GM23338 (cell line): ENCODE measurements around the gene CEP43. TPM values are rescaled to one million over a fixed set of nuclear protein-coding genes. Genes with fewer than 3 reads are reported as not detected.

ENCODE experiments used
- ATAC-seq: fragments of 200-7000 bp; cut with Tn5 transposase; 3 replicates; pipeline ENCODE4 v1.9.1; 2020
- DNase-seq: peaks from one replicate; pipeline ENCODE4 v3.0.0-alpha.2; 2015; ENCODE audit warnings: low spot score
- H2AFZ ChIP-seq: fragments of 200-600 bp; sonication (generic); 2 replicates; pipeline ENCODE4 v1.8.0; 2016; ENCODE audit warnings: antibody characterized with exemption, mild to moderate bottlenecking, moderate library complexity
- H3F3A ChIP-seq: fragments of 200-600 bp; sonication (generic); replicated peaks from 2 replicates; pipeline ENCODE4 v1.8.0; 2017; ENCODE audit warnings: antibody characterized with exemption, mixed run types, low read depth
- H3K27ac ChIP-seq: fragments of 200-600 bp; sonication (generic); 2 replicates; pipeline ENCODE4 v1.6.1; 2016; ENCODE audit warnings: low read depth
- H3K27me3 ChIP-seq: fragments of 200-600 bp; sonication (generic); 2 replicates; pipeline ENCODE4 v1.8.0; 2016; ENCODE audit warnings: mild to moderate bottlenecking, mixed run types, moderate library complexity; ENCODE audit not compliant: insufficient read depth
- H3K36me3 ChIP-seq: fragments of 200-600 bp; sonication (generic); 2 replicates; pipeline ENCODE4 v1.8.0; 2016; ENCODE audit warnings: mild to moderate bottlenecking; ENCODE audit not compliant: insufficient read depth
- H3K4me1 ChIP-seq: fragments of 200-600 bp; sonication (generic); 2 replicates; pipeline ENCODE4 v1.8.0; 2016; ENCODE audit warnings: mild to moderate bottlenecking, moderate library complexity; ENCODE audit not compliant: insufficient read depth
- H3K4me2 ChIP-seq: fragments of 200-600 bp; sonication (generic); 2 replicates; pipeline ENCODE4 v1.7.1; 2017; ENCODE audit warnings: mixed run types
- H3K4me3 ChIP-seq: fragments of 200-600 bp; sonication (generic); 2 replicates; pipeline ENCODE4 v1.6.1; 2016; ENCODE audit warnings: mixed run types
- H3K79me2 ChIP-seq: fragments of 200-600 bp; sonication (generic); replicated peaks from 2 replicates; pipeline ENCODE4 v1.8.0; 2017; ENCODE audit warnings: mild to moderate bottlenecking; ENCODE audit not compliant: insufficient read depth
- H3K9me2 ChIP-seq: fragments of 200-600 bp; sonication (generic); 2 replicates; pipeline ENCODE4 v1.8.0; 2017; ENCODE audit not compliant: insufficient read depth
- H4K20me1 ChIP-seq: fragments of 200-600 bp; sonication (generic); replicated peaks from 2 replicates; pipeline ENCODE4 v1.8.0; 2017; ENCODE audit warnings: mild to moderate bottlenecking; ENCODE audit not compliant: insufficient read depth
- H3K27ac Mint-ChIP-seq: 2 replicates; pipeline ENCODE4 v1.8.0; 2020; ENCODE audit warnings: inconsistent platforms, mild to moderate bottlenecking, moderate library complexity, mixed read lengths
- H3K27me3 Mint-ChIP-seq: 3 replicates; pipeline ENCODE4 v1.8.0; 2022; ENCODE audit warnings: low read depth, mild to moderate bottlenecking, moderate library complexity, mixed read lengths, inconsistent platforms; ENCODE audit not compliant: insufficient read depth, poor library complexity
- H3K36me3 Mint-ChIP-seq: 3 replicates; pipeline ENCODE4 v1.8.0; 2021; ENCODE audit warnings: low read depth, mild to moderate bottlenecking, inconsistent platforms, moderate library complexity, mixed read lengths
- H3K4me1 Mint-ChIP-seq: 3 replicates; pipeline ENCODE4 v1.8.0; 2020; ENCODE audit warnings: mild to moderate bottlenecking, inconsistent platforms, mixed read lengths
- H3K4me3 Mint-ChIP-seq: 3 replicates; pipeline ENCODE4 v1.8.0; 2021; ENCODE audit warnings: moderate library complexity, mild to moderate bottlenecking, inconsistent platforms, mixed read lengths
- H3K9me3 Mint-ChIP-seq: 3 replicates; pipeline ENCODE4 v1.8.0; 2020; ENCODE audit warnings: moderate library complexity, mild to moderate bottlenecking, inconsistent platforms, mixed read lengths
- CREB1 ChIP-seq: fragments of 250-450 bp; sonication (Bioruptor Pico); IDR thresholded peaks from 2 replicates; pipeline ENCODE4 v1.5.0; 2020; ENCODE audit warnings: low read depth, mild to moderate bottlenecking, moderate library complexity
- EZH2 ChIP-seq: fragments of 200-600 bp; sonication (generic); IDR thresholded peaks from one replicate; pipeline ENCODE4 v1.8.0; 2017; ENCODE audit warnings: antibody characterized with exemption, mild to moderate bottlenecking, low read depth; ENCODE audit not compliant: unreplicated experiment
- EZH2phosphoT487 ChIP-seq: fragments of 200-600 bp; sonication (generic); IDR thresholded peaks from one replicate; pipeline ENCODE4 v1.8.1; 2018; ENCODE audit warnings: antibody characterized with exemption; ENCODE audit not compliant: unreplicated experiment
- JUNB ChIP-seq: IDR thresholded peaks from one replicate; pipeline ENCODE4 v1.6.1; 2016; ENCODE audit warnings: antibody characterized with exemption; ENCODE audit not compliant: unreplicated experiment
- NANOG ChIP-seq: IDR thresholded peaks from 2 replicates; pipeline ENCODE4 v1.6.1; 2016; ENCODE audit warnings: antibody characterized with exemption, borderline replicate concordance
- POLR2AphosphoS5 ChIP-seq: IDR thresholded peaks from 2 replicates; pipeline ENCODE4 v1.6.1; 2016; ENCODE audit warnings: antibody characterized with exemption, low read depth
- REST ChIP-seq: IDR thresholded peaks from one replicate; pipeline ENCODE4 v1.6.1; 2018; ENCODE audit warnings: antibody characterized with exemption; ENCODE audit not compliant: unreplicated experiment
- STAT1 ChIP-seq: IDR thresholded peaks from one replicate; pipeline ENCODE4 v1.6.1; 2016; ENCODE audit warnings: antibody characterized with exemption; ENCODE audit not compliant: unreplicated experiment
- ZNF114 ChIP-seq: fragments of 250-450 bp; sonication (Bioruptor Pico); IDR thresholded peaks from 2 replicates; pipeline ENCODE4 v1.5.0; 2020; ENCODE audit warnings: mild to moderate bottlenecking, moderate library complexity
- ZNF331 ChIP-seq: fragments of 250-450 bp; sonication (Bioruptor Pico); IDR thresholded peaks from 2 replicates; pipeline ENCODE4 v1.5.0; 2020; ENCODE audit warnings: low read depth, mild to moderate bottlenecking, moderate library complexity
- ZNF462 ChIP-seq: fragments of 250-450 bp; sonication (Bioruptor Pico); IDR thresholded peaks from 2 replicates; pipeline ENCODE4 v1.5.0; 2020; ENCODE audit warnings: mild to moderate bottlenecking, moderate library complexity
- polyA plus RNA-seq: library from polyadenylated mRNA; unstranded; fragments of >200 nt; fragmentation: Nextera tagmentation; extraction: Ambion mirVana; gene quantifications from 2 replicates; pipeline ENCODE4 v1.2.1, GENCODE V29; 2016
- total RNA-seq: library from RNA; depleted of rRNA; stranded (reverse); fragments of >200 nt; shearing (Covaris generic); gene quantifications from 2 replicates; pipeline ENCODE4 v1.2.3, GENCODE V29; 2014
- TF ChIP-seq, protein P1 (sequence below), 2 experiments: fragments of 200-600 bp in 1 of 2; sonication (generic) in 1 of 2; conservative IDR thresholded peaks; 2 replicates each; pipeline versions ENCODE4 v1.5.1 to v1.6.1; 2016 to 2017; ENCODE audit warnings: antibody characterized with exemption in 2 of 2, low read depth in 2 of 2, mild to moderate bottlenecking in 2 of 2, moderate library complexity in 1 of 2
- TF ChIP-seq, protein P2 (sequence below): IDR thresholded peaks from 2 replicates; pipeline ENCODE4 v1.6.1; 2016; ENCODE audit warnings: antibody characterized with exemption

The CEP43 gene
- total and polyA plus RNA-seq, 2 experiments from 2014 or later = 39.9 to 44.3 TPM

- Mint-ChIP-seq H3K4me3 (no peak overlapping the region), H3K27me3 (peaks cover 9% of the 10 kb centered on the region), H3K4me1 (peaks cover 11% of the 10 kb centered on the region), H3K27ac (no peak overlapping the region), H3K9me3 (peaks cover 43% of the 10 kb centered on the region), H3K36me3 (peaks cover 71% of the 10 kb centered on the region)
- Histone ChIP-seq H4K20me1 (no peaks in the 10 kb centered on the region), H3K79me2 (no peaks in the 10 kb centered on the region), H3F3A (no peaks in the 10 kb centered on the region), H3K4me1 (peaks cover 11% of the 10 kb centered on the region), H3K27me3 (no peaks in the 10 kb centered on the region), H3K9me2 (no peaks in the 10 kb centered on the region), H2AFZ (no peak overlapping the region), H3K27ac (no peak overlapping the region), H3K4me3 (no peak overlapping the region), H3K4me2 (no peak overlapping the region), H3K36me3 (peaks cover 3% of the 10 kb centered on the region; the same call in 1 of the 2 replicates)
- TF ChIP-seq EZH2 (no peak), ZNF331 (CRISPR knock-in tag) (no peak), REST (no peak), ZNF114 (CRISPR knock-in tag) (no peak), JUNB (no peak), CREB1 (no peak), EZH2phosphoT487 (no peak), NANOG (no peak), POLR2AphosphoS5 (no peak), STAT1 (no peak), ZNF462 (no peak)
- TF ChIP-seq, protein P1, sequence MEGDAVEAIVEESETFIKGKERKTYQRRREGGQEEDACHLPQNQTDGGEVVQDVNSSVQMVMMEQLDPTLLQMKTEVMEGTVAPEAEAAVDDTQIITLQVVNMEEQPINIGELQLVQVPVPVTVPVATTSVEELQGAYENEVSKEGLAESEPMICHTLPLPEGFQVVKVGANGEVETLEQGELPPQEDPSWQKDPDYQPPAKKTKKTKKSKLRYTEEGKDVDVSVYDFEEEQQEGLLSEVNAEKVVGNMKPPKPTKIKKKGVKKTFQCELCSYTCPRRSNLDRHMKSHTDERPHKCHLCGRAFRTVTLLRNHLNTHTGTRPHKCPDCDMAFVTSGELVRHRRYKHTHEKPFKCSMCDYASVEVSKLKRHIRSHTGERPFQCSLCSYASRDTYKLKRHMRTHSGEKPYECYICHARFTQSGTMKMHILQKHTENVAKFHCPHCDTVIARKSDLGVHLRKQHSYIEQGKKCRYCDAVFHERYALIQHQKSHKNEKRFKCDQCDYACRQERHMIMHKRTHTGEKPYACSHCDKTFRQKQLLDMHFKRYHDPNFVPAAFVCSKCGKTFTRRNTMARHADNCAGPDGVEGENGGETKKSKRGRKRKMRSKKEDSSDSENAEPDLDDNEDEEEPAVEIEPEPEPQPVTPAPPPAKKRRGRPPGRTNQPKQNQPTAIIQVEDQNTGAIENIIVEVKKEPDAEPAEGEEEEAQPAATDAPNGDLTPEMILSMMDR (conservative IDR thresholded peaks at IDR 0.05; ENCODE audit: low read depth in 2 of 2) = no peak
- TF ChIP-seq, protein P2, sequence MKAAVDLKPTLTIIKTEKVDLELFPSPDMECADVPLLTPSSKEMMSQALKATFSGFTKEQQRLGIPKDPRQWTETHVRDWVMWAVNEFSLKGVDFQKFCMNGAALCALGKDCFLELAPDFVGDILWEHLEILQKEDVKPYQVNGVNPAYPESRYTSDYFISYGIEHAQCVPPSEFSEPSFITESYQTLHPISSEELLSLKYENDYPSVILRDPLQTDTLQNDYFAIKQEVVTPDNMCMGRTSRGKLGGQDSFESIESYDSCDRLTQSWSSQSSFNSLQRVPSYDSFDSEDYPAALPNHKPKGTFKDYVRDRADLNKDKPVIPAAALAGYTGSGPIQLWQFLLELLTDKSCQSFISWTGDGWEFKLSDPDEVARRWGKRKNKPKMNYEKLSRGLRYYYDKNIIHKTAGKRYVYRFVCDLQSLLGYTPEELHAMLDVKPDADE = no peak
- ATAC-seq (no peak), DNase-seq (no peak)
Measured at GRCh38 chr6:166971271-166971670, 27.9 kb upstream of the CEP43 start.
